Gastrocnemius medialis (tissue), 4 donors: ENCODE measurements around the gene MBD3L4.

ENCODE experiments used
- POLR2A ChIP-seq, 2 donors: fragments of 450-650 bp; IDR thresholded peaks; one replicate each; pipeline ENCODE4 v1.6.1; 2017; ENCODE audit warnings: antibody characterized with exemption in 2 of 2, mild to moderate bottlenecking in 2 of 2, moderate library complexity in 2 of 2
- TF ChIP-seq, protein P1 (sequence below), 5 experiments: fragments of 450-650 bp in 3 of 5; fragments of 200-600 bp in 2 of 5; sonication (generic) in 2 of 5; IDR thresholded peaks in 4 of 5; conservative IDR thresholded peaks in 1 of 5; 1 replicate in 4 of 5; 2 replicates in 1 of 5; pipeline ENCODE4 v1.5.1; 2016 to 2019; ENCODE audit warnings: antibody characterized with exemption in 5 of 5, mild to moderate bottlenecking in 3 of 5, moderate library complexity in 3 of 5

DNA sequence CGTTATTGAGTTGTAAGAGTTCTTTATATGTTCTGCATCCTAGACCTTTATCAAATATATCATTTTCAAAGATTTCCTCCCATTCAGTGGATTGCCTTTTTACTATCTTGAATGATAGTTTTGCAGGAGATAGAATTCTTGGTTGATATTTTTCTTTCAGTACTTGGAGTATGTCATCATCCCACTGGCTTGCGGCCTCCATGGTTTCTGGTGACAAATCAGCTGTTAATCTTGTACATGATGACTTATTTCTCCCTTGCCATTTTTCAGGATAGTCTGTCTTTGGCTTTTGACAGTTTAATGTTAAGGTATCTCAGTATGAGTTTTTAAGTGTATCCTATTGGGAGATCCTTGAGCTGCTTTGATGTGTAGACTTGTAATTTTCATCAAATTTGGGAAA, 38.0 kb upstream of the MBD3L4 start:
- TF ChIP-seq, protein P1, sequence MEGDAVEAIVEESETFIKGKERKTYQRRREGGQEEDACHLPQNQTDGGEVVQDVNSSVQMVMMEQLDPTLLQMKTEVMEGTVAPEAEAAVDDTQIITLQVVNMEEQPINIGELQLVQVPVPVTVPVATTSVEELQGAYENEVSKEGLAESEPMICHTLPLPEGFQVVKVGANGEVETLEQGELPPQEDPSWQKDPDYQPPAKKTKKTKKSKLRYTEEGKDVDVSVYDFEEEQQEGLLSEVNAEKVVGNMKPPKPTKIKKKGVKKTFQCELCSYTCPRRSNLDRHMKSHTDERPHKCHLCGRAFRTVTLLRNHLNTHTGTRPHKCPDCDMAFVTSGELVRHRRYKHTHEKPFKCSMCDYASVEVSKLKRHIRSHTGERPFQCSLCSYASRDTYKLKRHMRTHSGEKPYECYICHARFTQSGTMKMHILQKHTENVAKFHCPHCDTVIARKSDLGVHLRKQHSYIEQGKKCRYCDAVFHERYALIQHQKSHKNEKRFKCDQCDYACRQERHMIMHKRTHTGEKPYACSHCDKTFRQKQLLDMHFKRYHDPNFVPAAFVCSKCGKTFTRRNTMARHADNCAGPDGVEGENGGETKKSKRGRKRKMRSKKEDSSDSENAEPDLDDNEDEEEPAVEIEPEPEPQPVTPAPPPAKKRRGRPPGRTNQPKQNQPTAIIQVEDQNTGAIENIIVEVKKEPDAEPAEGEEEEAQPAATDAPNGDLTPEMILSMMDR (IDR thresholded peaks at IDR 0.05 in 4 of 5, conservative IDR thresholded peaks at IDR 0.05 in 1 of 5) = no peak
- no peak for TF ChIP-seq POLR2A (IDR thresholded peaks at IDR 0.05)
